IMR-90 (cell line): Measurements from ENCODE around the gene MCRIP2. TPM values are rescaled to one million over a fixed set of nuclear protein-coding genes. Genes with fewer than 3 reads are reported as not detected.
A peak's percentile ranks its signal among the peaks of the same experiment; 100 is the strongest.

ENCODE experiments used
- ATAC-seq: fragments of 200-7000 bp; cut with Tn5 transposase; 2 replicates; pipeline ENCODE4 v1.9.1; 2020; ENCODE audit warnings: low read depth, mild to moderate bottlenecking, moderate library complexity
- BruUV-seq: library from RNA; stranded (reverse); fragments of 400-500 nt; replicated peaks from 2 replicates; lab custom pipeline; 2021; lab: Mats Ljungman, UMichigan
- CTCF ChIA-PET: fragments of 300-600 bp; formaldehyde crosslinking; extraction: SDS; loops from one replicate; lab custom pipeline; 2021; ENCODE audit warnings: antibody characterized with exemption; lab: Yijun Ruan, JAX
- POLR2A ChIA-PET: fragments of 300-600 bp; sonication (Branson Sonifier 250); formaldehyde crosslinking; loops from one replicate; lab custom pipeline; 2022; ENCODE audit warnings: antibody characterized with exemption; ENCODE audit not compliant: unreplicated experiment; lab: Charles Lee
- DNase-seq: peaks from one replicate; pipeline ENCODE4 v3.0.0; 2013
- H2AFZ ChIP-seq: replicated peaks from 2 replicates; pipeline ENCODE3; 2013; ENCODE audit warnings: low read length, mild to moderate bottlenecking; ENCODE audit not compliant: poor library complexity
- H2AK5ac ChIP-seq: 2 replicates; pipeline ENCODE4 v1.6.1; 2013; ENCODE audit warnings: low read depth, low read length, inconsistent platforms
- H2AK9ac ChIP-seq: replicated peaks from 2 replicates; pipeline ENCODE3; 2013; ENCODE audit warnings: mild to moderate bottlenecking, low read depth, low read length, moderate library complexity; ENCODE audit not compliant: poor library complexity
- H2BK120ac ChIP-seq: 2 replicates; pipeline ENCODE4 v1.6.1; 2013; ENCODE audit warnings: low read depth, low read length, inconsistent platforms
- H2BK15ac ChIP-seq: 3 replicates; pipeline ENCODE4 v1.6.1; 2013; ENCODE audit warnings: low read depth, low read length, inconsistent platforms
- H2BK20ac ChIP-seq: 2 replicates; pipeline ENCODE4 v1.6.1; 2013; ENCODE audit warnings: low read depth, mild to moderate bottlenecking, inconsistent platforms, low read length, moderate library complexity
- H2BK5ac ChIP-seq: 2 replicates; pipeline ENCODE4 v1.6.1; 2013; ENCODE audit warnings: mild to moderate bottlenecking, low read depth, low read length, inconsistent platforms; ENCODE audit not compliant: poor library complexity, severe bottlenecking
- H3K14ac ChIP-seq: replicated peaks from 2 replicates; pipeline ENCODE4 v1.6.1; 2013; ENCODE audit warnings: low read depth, low read length, inconsistent platforms
- H3K18ac ChIP-seq: 2 replicates; pipeline ENCODE4 v1.6.1; 2013; ENCODE audit warnings: low read depth, low read length, control low read depth
- H3K23ac ChIP-seq: 2 replicates; pipeline ENCODE4 v1.6.1; 2013; ENCODE audit warnings: low read depth, low read length, inconsistent platforms
- H3K27ac ChIP-seq: 2 replicates; pipeline ENCODE4 v1.5.1; 2013; ENCODE audit warnings: mild to moderate bottlenecking, control low read depth, low read length; ENCODE audit not compliant: insufficient read depth
- H3K27me3 ChIP-seq: 2 replicates; pipeline ENCODE4 v1.6.1; 2013; ENCODE audit warnings: low read length; ENCODE audit not compliant: control insufficient read depth, insufficient read depth
- H3K36me3 ChIP-seq: 2 replicates; pipeline ENCODE4 v1.6.1; 2013; ENCODE audit warnings: low read length, mixed read lengths; ENCODE audit not compliant: control insufficient read depth, insufficient read depth
- H3K4ac ChIP-seq: 2 replicates; pipeline ENCODE4 v1.6.1; 2013; ENCODE audit warnings: low read depth, low read length, inconsistent platforms
- H3K4me1 ChIP-seq: 2 replicates; pipeline ENCODE4 v1.6.1; 2013; ENCODE audit warnings: low read length, mixed read lengths; ENCODE audit not compliant: control insufficient read depth, insufficient read depth
- H3K4me2 ChIP-seq: 2 replicates; pipeline ENCODE4 v1.6.1; 2013; ENCODE audit warnings: low read depth, mild to moderate bottlenecking, control low read depth, low read length, moderate library complexity
- H3K4me3 ChIP-seq: 2 replicates; pipeline ENCODE4 v1.5.1; 2013; ENCODE audit warnings: low read depth, mild to moderate bottlenecking, control low read depth, low read length, moderate library complexity; ENCODE audit not compliant: insufficient read depth
- H3K56ac ChIP-seq: 2 replicates; pipeline ENCODE4 v1.6.1; 2013; ENCODE audit warnings: low read length, inconsistent platforms; ENCODE audit not compliant: insufficient read depth; ENCODE audit errors: extremely low read depth
- H3K79me1 ChIP-seq, 2 experiments: 2 replicates each; pipeline ENCODE4 v1.6.1; 2013; ENCODE audit warnings: low read length in 2 of 2, inconsistent platforms in 1 of 2, low read depth in 1 of 2
- H3K9ac ChIP-seq: 2 replicates; pipeline ENCODE4 v1.6.1; 2013; ENCODE audit warnings: low read depth, low read length, control low read depth
- H3K9me1 ChIP-seq: 2 replicates; pipeline ENCODE4 v1.6.1; 2013; ENCODE audit warnings: low read length, inconsistent platforms; ENCODE audit not compliant: insufficient read depth
- H3K9me3 ChIP-seq: 2 replicates; pipeline ENCODE4 v1.6.1; 2013; ENCODE audit warnings: low read length; ENCODE audit not compliant: control insufficient read depth, insufficient read depth
- H4K20me1 ChIP-seq: 2 replicates; pipeline ENCODE4 v1.6.1; 2013; ENCODE audit warnings: low read length, inconsistent platforms; ENCODE audit not compliant: insufficient read depth
- H4K5ac ChIP-seq: 2 replicates; pipeline ENCODE4 v1.6.1; 2013; ENCODE audit warnings: mild to moderate bottlenecking, low read depth, low read length, control low read depth
- H4K8ac ChIP-seq, 2 experiments: 2 replicates each; pipeline ENCODE4 v1.6.1; 2013; ENCODE audit warnings: low read depth in 2 of 2, low read length in 2 of 2, control low read depth in 1 of 2, inconsistent platforms in 1 of 2
- H4K91ac ChIP-seq: 2 replicates; pipeline ENCODE4 v1.6.1; 2013; ENCODE audit warnings: low read depth, low read length, inconsistent platforms; ENCODE audit not compliant: insufficient read depth
- CHD1 ChIP-seq: IDR thresholded peaks from 2 replicates; pipeline ENCODE4 v1.6.1; 2012; ENCODE audit warnings: low read depth, low read length, improper control_type of control experiment
- FOS ChIP-seq: fragments of 150-350 bp; IDR thresholded peaks from 2 replicates; pipeline ENCODE4 v1.6.1; 2016; ENCODE audit warnings: low read depth, low read length
- MAFK ChIP-seq: IDR thresholded peaks from 2 replicates; pipeline ENCODE4 v1.6.1; 2012; ENCODE audit warnings: low read depth, low read length, improper control_type of control experiment
- NFE2L2 ChIP-seq: fragments of 150-350 bp; IDR thresholded peaks from 2 replicates; pipeline ENCODE4 v1.6.1; 2016; ENCODE audit warnings: low read depth, mild to moderate bottlenecking, low read length
- WGBS, 2 experiments: methylation state at CpG; one replicate each; pipeline versions ENCODE4 v1.1.5 to v1.1.7; 2013; ENCODE audit warnings: missing lambda C conversion rate in 2 of 2; ENCODE audit not compliant: insufficient read length in 1 of 2; ENCODE audit errors: extremely low coverage in 2 of 2; 5-methylcytosine and 5-hydroxymethylcytosine counted together
- dilution Hi-C: fragments of 300-500 bp; cut with HindIII; formaldehyde crosslinking; loops from one replicate; pipeline ENCODE4 v1.14.3; 2018; ENCODE audit warnings: low sequenced_read_pairs; ENCODE audit not compliant: unreplicated experiment
- in situ Hi-C: fragments of 300-500 bp; cut with MboI; formaldehyde crosslinking; loops from 3 replicates; pipeline ENCODE4 v1.14.3; 2019; ENCODE audit warnings: low sequenced_read_pairs, inconsistent platforms, mixed read lengths
- intact Hi-C: fragments of 100-400 bp; cut with micrococcal nuclease; formaldehyde crosslinking; loops from 2 replicates; pipeline ENCODE4 v1.10.0; 2022
- polyA plus RNA-seq, 3 experiments: library from polyadenylated mRNA; depleted of rRNA; stranded (reverse); fragments of >200 nt; gene quantifications; 2 replicates each; pipeline ENCODE4 v1.2.3, GENCODE V29; 2012; ENCODE audit warnings: low replicate concordance in 1 of 3
- total RNA-seq: library from RNA; depleted of rRNA; stranded (reverse); fragments of >200 nt; gene quantifications from 2 replicates; pipeline ENCODE4 v1.2.3, GENCODE V29; 2012
- TF ChIP-seq, protein P1 (sequence below): conservative IDR thresholded peaks from 2 replicates; pipeline ENCODE4 v1.5.1; 2012; ENCODE audit warnings: mild to moderate bottlenecking, low read depth, low read length, improper control_type of control experiment

The MCRIP2 gene
- total and polyA plus RNA-seq, 2 of the 4 experiments (the other 2 are of a cell fraction), result 6.3 to 19.6 TPM

- 93% methylated on average over 16 of the region's 43 CpGs; no CpG with 5 or more reads in 1 of the 2 experiments for WGBS, 2 experiments
- Histone ChIP-seq H3K9me3 (no peaks in the 10 kb centered on the region), H3K23ac (no peak overlapping the region), H4K20me1 (peaks cover 27% of the 10 kb centered on the region), H3K9me1 (0 out of 2 replicates have a peak, but pooled peaks cover 4% of the 10 kb centered on the region), H3K4ac (no peak overlapping the region), H2BK5ac (no peak overlapping the region), H3K14ac (no peak overlapping the region), H3K9ac (no peak overlapping the region), H3K4me3 (no peak overlapping the region), H4K91ac (no peak overlapping the region), H3K56ac (no peak overlapping the region), H4K8ac (no peak overlapping the region), H2AK5ac (no peak overlapping the region), H3K36me3 (peaks cover 6% of the 10 kb centered on the region; the same call in 1 of the 2 replicates), H3K4me1 (no peaks in the 10 kb centered on the region), H3K27ac (no peak overlapping the region), H2BK20ac (no peak overlapping the region), H4K5ac (no peak overlapping the region), H2BK120ac (no peak overlapping the region), H3K79me1 (peaks cover 20 to 76% of the 10 kb centered on the region in 2 experiments), H2AK9ac (peak overlapping the region; percentile 42), H2BK15ac (no peak overlapping the region), H3K4me2 (no peak overlapping the region), H2AFZ (no peak overlapping the region), H3K18ac (no peak overlapping the region), H3K27me3 (no peaks in the 10 kb centered on the region)
- ATAC-seq (no peak), DNase-seq (no peak)
- no TSS peak for BruUV-seq
- in situ Hi-C loops (no loop called here), dilution Hi-C loops (no loop called here), intact Hi-C loops (no loop called here)
- POLR2A ChIA-PET, result no interaction called here
- TF ChIP-seq, protein P1, sequence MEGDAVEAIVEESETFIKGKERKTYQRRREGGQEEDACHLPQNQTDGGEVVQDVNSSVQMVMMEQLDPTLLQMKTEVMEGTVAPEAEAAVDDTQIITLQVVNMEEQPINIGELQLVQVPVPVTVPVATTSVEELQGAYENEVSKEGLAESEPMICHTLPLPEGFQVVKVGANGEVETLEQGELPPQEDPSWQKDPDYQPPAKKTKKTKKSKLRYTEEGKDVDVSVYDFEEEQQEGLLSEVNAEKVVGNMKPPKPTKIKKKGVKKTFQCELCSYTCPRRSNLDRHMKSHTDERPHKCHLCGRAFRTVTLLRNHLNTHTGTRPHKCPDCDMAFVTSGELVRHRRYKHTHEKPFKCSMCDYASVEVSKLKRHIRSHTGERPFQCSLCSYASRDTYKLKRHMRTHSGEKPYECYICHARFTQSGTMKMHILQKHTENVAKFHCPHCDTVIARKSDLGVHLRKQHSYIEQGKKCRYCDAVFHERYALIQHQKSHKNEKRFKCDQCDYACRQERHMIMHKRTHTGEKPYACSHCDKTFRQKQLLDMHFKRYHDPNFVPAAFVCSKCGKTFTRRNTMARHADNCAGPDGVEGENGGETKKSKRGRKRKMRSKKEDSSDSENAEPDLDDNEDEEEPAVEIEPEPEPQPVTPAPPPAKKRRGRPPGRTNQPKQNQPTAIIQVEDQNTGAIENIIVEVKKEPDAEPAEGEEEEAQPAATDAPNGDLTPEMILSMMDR, result no peak
- TF ChIP-seq FOS, result no peak
- no peak for TF ChIP-seq CHD1
- no peak for TF ChIP-seq MAFK
- TF ChIP-seq NFE2L2, result no peak
- CTCF ChIA-PET, result no interaction called here
Observed at GRCh38 chr16:598823-599739, 42.5 kb upstream of the MCRIP2 start.
